GM12864 (cell line): Measurements from ENCODE around the gene RBBP8NL.

Experiments used
- DNase-seq: peaks from one replicate; pipeline ENCODE4 v3.0.0-alpha.2; 2011; ENCODE audit warnings: low read depth
- H3K4me3 ChIP-seq: 2 replicates; pipeline ENCODE4 v1.5.1; 2011; ENCODE audit warnings: mild to moderate bottlenecking, low read depth, low read length, control low read depth
- TF ChIP-seq, protein P1 (sequence below): IDR thresholded peaks from 2 replicates; pipeline ENCODE4 v1.5.1; 2011; ENCODE audit warnings: low read depth, mild to moderate bottlenecking, moderate library complexity, low read length, control low read depth, inconsistent platforms; ENCODE audit errors: missing control alignments

Gene RBBP8NL

DNA sequence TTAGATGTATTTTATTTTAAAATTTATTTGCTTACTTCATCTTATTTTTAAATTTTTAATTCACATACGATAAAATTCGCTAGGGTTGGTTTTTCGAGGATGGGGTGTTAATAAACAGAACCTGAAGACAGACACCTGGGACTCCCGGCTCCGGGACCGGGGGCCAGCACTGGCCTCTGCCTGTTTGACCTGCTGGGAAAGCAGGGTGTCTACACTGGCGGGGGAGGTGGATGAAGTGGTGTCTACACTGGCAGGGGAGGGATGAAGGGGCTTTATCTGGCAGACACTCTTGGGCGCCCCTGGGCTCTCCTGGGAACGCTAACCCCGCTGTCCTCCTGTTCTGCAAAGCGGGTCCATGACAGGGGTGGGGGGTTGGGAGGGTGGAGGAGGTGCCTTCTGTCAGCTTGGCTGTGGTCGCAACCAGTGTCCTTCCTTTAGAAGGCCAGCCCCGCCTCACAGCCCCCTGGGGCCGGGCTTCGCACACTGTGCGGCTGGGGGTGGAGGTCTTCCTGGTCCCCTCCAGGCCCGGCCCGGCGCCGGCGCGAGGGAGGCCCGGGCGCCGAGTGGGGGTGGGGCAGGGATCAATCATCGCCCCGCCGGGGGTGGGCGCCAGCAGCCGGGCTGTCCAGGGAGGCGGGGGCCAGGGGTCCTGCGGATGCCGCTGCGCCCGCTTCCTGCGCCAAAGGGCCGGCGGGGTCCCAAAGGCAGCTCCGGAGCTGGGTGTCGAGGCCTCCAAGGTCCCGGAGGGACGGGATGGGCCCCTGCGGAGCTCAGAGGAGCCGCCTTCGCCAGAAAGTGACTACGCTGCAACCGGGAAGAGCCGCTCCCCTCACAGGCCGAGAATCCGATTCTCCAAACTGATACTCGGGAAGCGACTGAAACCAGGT is 46.6 kb upstream of the RBBP8NL start:
- TF ChIP-seq, protein P1, sequence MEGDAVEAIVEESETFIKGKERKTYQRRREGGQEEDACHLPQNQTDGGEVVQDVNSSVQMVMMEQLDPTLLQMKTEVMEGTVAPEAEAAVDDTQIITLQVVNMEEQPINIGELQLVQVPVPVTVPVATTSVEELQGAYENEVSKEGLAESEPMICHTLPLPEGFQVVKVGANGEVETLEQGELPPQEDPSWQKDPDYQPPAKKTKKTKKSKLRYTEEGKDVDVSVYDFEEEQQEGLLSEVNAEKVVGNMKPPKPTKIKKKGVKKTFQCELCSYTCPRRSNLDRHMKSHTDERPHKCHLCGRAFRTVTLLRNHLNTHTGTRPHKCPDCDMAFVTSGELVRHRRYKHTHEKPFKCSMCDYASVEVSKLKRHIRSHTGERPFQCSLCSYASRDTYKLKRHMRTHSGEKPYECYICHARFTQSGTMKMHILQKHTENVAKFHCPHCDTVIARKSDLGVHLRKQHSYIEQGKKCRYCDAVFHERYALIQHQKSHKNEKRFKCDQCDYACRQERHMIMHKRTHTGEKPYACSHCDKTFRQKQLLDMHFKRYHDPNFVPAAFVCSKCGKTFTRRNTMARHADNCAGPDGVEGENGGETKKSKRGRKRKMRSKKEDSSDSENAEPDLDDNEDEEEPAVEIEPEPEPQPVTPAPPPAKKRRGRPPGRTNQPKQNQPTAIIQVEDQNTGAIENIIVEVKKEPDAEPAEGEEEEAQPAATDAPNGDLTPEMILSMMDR: no peak
- DNase-seq: no peak
- no peak overlapping the region for H3K4me3 ChIP-seq

GRCh38 chr20:62472941-62473585 is 45.7 kb upstream of the RBBP8NL start:
- H3K4me3 ChIP-seq: no peak overlapping the region
- TF ChIP-seq, protein P1: no peak
- no peak for DNase-seq

- no peak for DNase-seq
- TF ChIP-seq, protein P1: no peak
- H3K4me3 ChIP-seq: no peak overlapping the region
Observed at GRCh38 chr20:62472138-62472940, 45.0 kb upstream of the RBBP8NL start.

- no peak overlapping the region for H3K4me3 ChIP-seq
- TF ChIP-seq, protein P1: no peak
- DNase-seq: no peak
Observed at GRCh38 chr20:62470459-62470858, 43.1 kb upstream of the RBBP8NL start.

DNA sequence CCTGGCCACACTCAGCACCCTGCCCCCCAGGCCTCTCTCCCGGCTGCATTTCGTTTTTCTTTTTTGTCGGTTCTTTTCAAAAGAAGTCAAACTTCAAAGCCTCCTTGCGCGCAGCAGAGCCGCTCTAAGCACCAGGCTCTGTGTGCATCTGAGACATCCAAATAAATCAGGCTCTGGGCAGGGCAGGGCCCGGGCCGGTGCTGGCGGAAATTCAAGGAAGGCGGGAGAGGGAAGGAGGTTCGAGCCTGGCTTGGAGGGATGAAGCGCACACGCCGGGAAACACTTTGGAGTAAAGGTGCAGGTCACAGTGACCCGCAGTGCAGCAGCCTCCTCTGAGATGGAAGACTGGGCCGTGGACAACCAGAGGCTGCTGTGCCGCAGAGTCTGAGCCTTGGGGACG is 42.7 kb upstream of the RBBP8NL start:
- TF ChIP-seq, protein P1: no peak
- H3K4me3 ChIP-seq: no peak overlapping the region
- no peak for DNase-seq

DNA sequence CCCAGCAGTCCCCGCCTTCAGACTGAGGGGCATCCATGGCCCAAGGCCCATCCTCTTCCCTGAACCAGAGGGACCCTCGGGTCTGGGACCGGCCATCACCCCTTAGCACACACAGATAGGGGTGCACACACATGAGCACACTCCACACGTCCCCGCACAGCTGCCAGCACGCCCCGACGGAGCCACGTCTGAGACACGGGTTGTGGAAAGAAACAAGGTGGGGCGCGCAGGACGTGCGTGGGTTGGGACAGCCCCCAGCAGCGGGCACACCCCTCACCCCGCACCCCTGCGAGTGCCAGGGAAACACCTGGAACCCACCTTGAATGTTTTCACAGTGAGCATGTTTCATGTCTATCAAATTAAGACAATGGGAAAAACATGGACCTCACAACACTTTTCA is 42.0 kb upstream of the RBBP8NL start:
- no peak overlapping the region for H3K4me3 ChIP-seq
- TF ChIP-seq, protein P1: no peak
- no peak for DNase-seq
